ENCODE results near the gene GRM7. TPM values are rescaled to one million over a fixed set of nuclear protein-coding genes. Genes with fewer than 3 reads are reported as not detected.

The GRM7 gene
- total RNA-seq, 1 experiment from 2014 or later, result not detected

GRCh38 chr3:7385635-7386034 is 524.7 kb downstream of the GRM7 start:
- TF ChIP-seq EZH2 (IDR thresholded peaks at IDR 0.05; ENCODE audit: low read length, unreplicated experiment) (no peak), EZH2phosphoT487 (IDR thresholded peaks at IDR 0.05; ENCODE audit: borderline replicate concordance, low read length) (no peak), CTCF (conservative IDR thresholded peaks at IDR 0.05; ENCODE audit: low read depth, low read length) (no peak)
- Histone ChIP-seq H3F3A (ENCODE audit: low read length, unreplicated experiment) (no peaks in the 10 kb centered on the region), H3K27me3 (ENCODE audit: low read length) (no peaks in the 10 kb centered on the region), H3K36me3 (ENCODE audit: low read depth, low read length) (no peaks in the 10 kb centered on the region), H3K9me3 (ENCODE audit: low read length) (peaks cover 14% of the 10 kb centered on the region), H3K79me2 (ENCODE audit: low read length) (no peaks in the 10 kb centered on the region), H2AFZ (ENCODE audit: low read length) (no peak overlapping the region), H3K4me1 (ENCODE audit: insufficient read depth, low read length) (no peaks in the 10 kb centered on the region), H4K20me1 (ENCODE audit: low read length) (no peaks in the 10 kb centered on the region), H3K27ac (ENCODE audit: low read length) (no peak overlapping the region), H3K9me2 (replicated peaks; ENCODE audit: low read length) (no peaks in the 10 kb centered on the region), H3K9ac (ENCODE audit: low read length) (no peak overlapping the region), H3K4me3 (ENCODE audit: low read length) (no peak overlapping the region), H3K4me2 (ENCODE audit: low read length) (no peak overlapping the region)
- CTCF ChIA-PET, result no interaction called here
- intact Hi-C loops (cut with micrococcal nuclease), result no loop called here
- POLR2A ChIA-PET (ENCODE audit: unreplicated experiment), result no interaction called here
- DNase-seq (no peak), ATAC-seq (no peak)
- no TSS peak for BruUV-seq (replicated peaks)

- no peak for ATAC-seq
- H3K4me2 ChIP-seq (ENCODE audit: low read length), result no peak overlapping the region
- POLR2A ChIA-PET (ENCODE audit: unreplicated experiment), result no interaction called here
- no peaks in the 10 kb centered on the region for H3K27me3 ChIP-seq (ENCODE audit: low read length)
- TF ChIP-seq EZH2phosphoT487 (IDR thresholded peaks at IDR 0.05; ENCODE audit: borderline replicate concordance, low read length), result no peak
- TF ChIP-seq EZH2 (IDR thresholded peaks at IDR 0.05; ENCODE audit: low read length, unreplicated experiment), result no peak
- TF ChIP-seq CTCF (conservative IDR thresholded peaks at IDR 0.05; ENCODE audit: low read depth, low read length), result no peak
- no peaks in the 10 kb centered on the region for H3K36me3 ChIP-seq (ENCODE audit: low read depth, low read length)
- H3K9ac ChIP-seq (ENCODE audit: low read length), result no peak overlapping the region
- H3K4me1 ChIP-seq (ENCODE audit: insufficient read depth, low read length), result no peaks in the 10 kb centered on the region
- no peaks in the 10 kb centered on the region for H3K9me2 ChIP-seq (replicated peaks; ENCODE audit: low read length)
- no peaks in the 10 kb centered on the region for H3F3A ChIP-seq (ENCODE audit: low read length, unreplicated experiment)
- CTCF ChIA-PET, result no interaction called here
- no peaks in the 10 kb centered on the region for H3K79me2 ChIP-seq (ENCODE audit: low read length)
- H4K20me1 ChIP-seq (ENCODE audit: low read length), result no peaks in the 10 kb centered on the region
- H3K27ac ChIP-seq (ENCODE audit: low read length), result no peak overlapping the region
- H3K9me3 ChIP-seq (ENCODE audit: low read length), result peaks cover 27% of the 10 kb centered on the region
- no peak overlapping the region for H3K4me3 ChIP-seq (ENCODE audit: low read length)
- intact Hi-C loops (cut with micrococcal nuclease), result no loop called here
- no TSS peak for BruUV-seq (replicated peaks)
- H2AFZ ChIP-seq (ENCODE audit: low read length), result no peak overlapping the region
- no peak for DNase-seq
Observed at GRCh38 chr3:7388026-7388425, 527.1 kb downstream of the GRM7 start.

DNA sequence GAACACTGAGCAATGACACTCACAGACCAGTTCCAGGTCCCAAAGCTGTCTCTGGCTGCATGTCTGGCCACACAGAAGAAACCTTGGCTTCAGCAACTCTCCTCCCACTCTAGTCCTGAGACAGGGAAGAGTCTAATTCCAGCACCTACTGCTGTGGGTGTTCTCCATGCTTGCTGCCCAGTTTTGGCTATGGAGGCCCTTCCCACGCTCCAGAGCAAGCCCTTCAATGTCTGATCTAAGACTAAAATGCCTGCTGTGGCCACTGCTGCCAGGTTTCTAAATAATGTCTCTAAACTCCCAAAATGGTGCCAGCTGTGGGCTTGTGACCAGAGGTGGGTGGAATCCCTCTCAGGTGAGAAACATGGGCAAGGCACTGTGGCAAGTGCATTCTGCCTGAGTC is 531.3 kb downstream of the GRM7 start:
- no peak for ATAC-seq
- no peak overlapping the region for H3K27ac ChIP-seq (ENCODE audit: low read length)
- CTCF ChIA-PET, result no interaction called here
- intact Hi-C loops (cut with micrococcal nuclease), result no loop called here
- no peaks in the 10 kb centered on the region for H3K79me2 ChIP-seq (ENCODE audit: low read length)
- no peaks in the 10 kb centered on the region for H3K9me2 ChIP-seq (replicated peaks; ENCODE audit: low read length)
- no peak for TF ChIP-seq EZH2phosphoT487 (IDR thresholded peaks at IDR 0.05; ENCODE audit: borderline replicate concordance, low read length)
- no peak for TF ChIP-seq EZH2 (IDR thresholded peaks at IDR 0.05; ENCODE audit: low read length, unreplicated experiment)
- no peak for TF ChIP-seq CTCF (conservative IDR thresholded peaks at IDR 0.05; ENCODE audit: low read depth, low read length)
- H3K9me3 ChIP-seq (ENCODE audit: low read length), result peaks cover 39% of the 10 kb centered on the region
- no peaks in the 10 kb centered on the region for H3F3A ChIP-seq (ENCODE audit: low read length, unreplicated experiment)
- POLR2A ChIA-PET (ENCODE audit: unreplicated experiment), result no interaction called here
- no peak overlapping the region for H3K4me2 ChIP-seq (ENCODE audit: low read length)
- no peaks in the 10 kb centered on the region for H3K27me3 ChIP-seq (ENCODE audit: low read length)
- no peaks in the 10 kb centered on the region for H4K20me1 ChIP-seq (ENCODE audit: low read length)
- H3K9ac ChIP-seq (ENCODE audit: low read length), result no peak overlapping the region
- H2AFZ ChIP-seq (ENCODE audit: low read length), result no peak overlapping the region
- no peak for DNase-seq
- no peak overlapping the region for H3K4me3 ChIP-seq (ENCODE audit: low read length)
- no peaks in the 10 kb centered on the region for H3K4me1 ChIP-seq (ENCODE audit: insufficient read depth, low read length)
- no peaks in the 10 kb centered on the region for H3K36me3 ChIP-seq (ENCODE audit: low read depth, low read length)
- no TSS peak for BruUV-seq (replicated peaks)

Measured in PC-3 (cell line).